HepG2 (cell line): ENCODE data around the gene ST8SIA3. TPM values are rescaled to one million over a fixed set of nuclear protein-coding genes. Genes with fewer than 3 reads are reported as not detected.
A peak's percentile ranks its signal among the peaks of the same experiment; 100 is the strongest.

ENCODE experiments used
- ASH2L ChIP-seq: fragments of 300-600, 200-600 bp; sonication (generic); IDR thresholded peaks from 2 replicates; pipeline ENCODE4 v1.7.0; 2017; ENCODE audit warnings: low read depth, mild to moderate bottlenecking, moderate library complexity, mixed read lengths, low read length; ENCODE audit not compliant: insufficient read length
- ATF1 ChIP-seq: IDR thresholded peaks from 2 replicates; pipeline ENCODE4 v1.6.1; 2016; ENCODE audit warnings: mild to moderate bottlenecking, control low read depth
- BORCS8-MEF2B ChIP-seq: sonication (generic); formaldehyde crosslinking; IDR thresholded peaks from 2 replicates; pipeline ENCODE4 v1.8.0; 2022; ENCODE audit warnings: mild to moderate bottlenecking, missing genetic modification reagents
- FOXO4 ChIP-seq: sonication (generic); formaldehyde crosslinking; conservative IDR thresholded peaks from 2 replicates; pipeline ENCODE4 v1.8.1; 2023; ENCODE audit warnings: missing genetic modification reagents
- HMG20A ChIP-seq: IDR thresholded peaks from 2 replicates; pipeline ENCODE4 v1.6.1; 2016; ENCODE audit warnings: borderline replicate concordance
- HMGXB3 ChIP-seq: sonication (generic); formaldehyde crosslinking; IDR thresholded peaks from 2 replicates; pipeline ENCODE4 v1.4.0; 2020; ENCODE audit warnings: missing genetic modification reagents, borderline replicate concordance
- KAT7 ChIP-seq: IDR thresholded peaks from 2 replicates; pipeline ENCODE4 v1.6.1; 2018; ENCODE audit warnings: borderline replicate concordance, missing compliant biosample characterization
- MXD1 ChIP-seq: sonication (generic); formaldehyde crosslinking; IDR thresholded peaks from 2 replicates; pipeline ENCODE4 v1.4.0; 2020; ENCODE audit warnings: mild to moderate bottlenecking, missing genetic modification reagents
- NFKB2 ChIP-seq: sonication (generic); formaldehyde crosslinking; IDR thresholded peaks from 2 replicates; pipeline ENCODE4 v1.4.0; 2020; ENCODE audit warnings: missing genetic modification reagents, borderline replicate concordance
- NR2F6 ChIP-seq, 2 experiments: IDR thresholded peaks; 2 replicates each; pipeline ENCODE4 v1.6.1; 2016; ENCODE audit warnings: antibody characterized with exemption in 1 of 2, mild to moderate bottlenecking in 1 of 2
- PCBP2 ChIP-seq: fragments of 200-400 bp; formaldehyde crosslinking; optimal IDR thresholded peaks from 2 replicates; pipeline ENCODE3; 2018; ENCODE audit warnings: low read length, low read depth; ENCODE audit not compliant: poor library complexity, severe bottlenecking
- SMARCE1 ChIP-seq: fragments of 450-650 bp; IDR thresholded peaks from 2 replicates; pipeline ENCODE4 v1.6.1; 2017; ENCODE audit warnings: borderline replicate concordance
- WIZ ChIP-seq: sonication (generic); formaldehyde crosslinking; IDR thresholded peaks from 2 replicates; pipeline ENCODE4 v1.5.1; 2020; ENCODE audit warnings: mild to moderate bottlenecking, missing genetic modification reagents
- ZIK1 ChIP-seq: sonication (generic); formaldehyde crosslinking; IDR thresholded peaks from 2 replicates; pipeline ENCODE4 v1.5.0; 2020; ENCODE audit warnings: mild to moderate bottlenecking, low read depth, missing genetic modification reagents, borderline replicate concordance
- ZNF207 ChIP-seq: fragments of 450-650 bp; IDR thresholded peaks from 2 replicates; pipeline ENCODE4 v1.6.1; 2016; ENCODE audit warnings: antibody characterized with exemption, borderline replicate concordance
- ZNF224 ChIP-seq: sonication (generic); formaldehyde crosslinking; IDR thresholded peaks from 2 replicates; pipeline ENCODE4 v1.5.0; 2020; ENCODE audit warnings: mild to moderate bottlenecking, missing genetic modification reagents
- ZNF30 ChIP-seq: sonication (generic); formaldehyde crosslinking; IDR thresholded peaks from 2 replicates; pipeline ENCODE4 v1.5.0; 2020; ENCODE audit warnings: mild to moderate bottlenecking, missing genetic modification reagents
- ZNF446 ChIP-seq: sonication (generic); formaldehyde crosslinking; IDR thresholded peaks from 2 replicates; pipeline ENCODE4 v1.5.0; 2020; ENCODE audit warnings: mild to moderate bottlenecking, missing genetic modification reagents
- ZNF550 ChIP-seq: sonication (generic); formaldehyde crosslinking; IDR thresholded peaks from 2 replicates; pipeline ENCODE4 v1.4.0; 2020; ENCODE audit warnings: mild to moderate bottlenecking, missing genetic modification reagents, borderline replicate concordance
- ZNF629 ChIP-seq: sonication (generic); formaldehyde crosslinking; conservative IDR thresholded peaks from 2 replicates; pipeline ENCODE4 v1.5.0; 2020; ENCODE audit warnings: missing genetic modification reagents
- ZNF766 ChIP-seq: sonication (generic); formaldehyde crosslinking; IDR thresholded peaks from 2 replicates; pipeline ENCODE4 v1.5.0; 2020; ENCODE audit warnings: missing genetic modification reagents, borderline replicate concordance
- ZNF781 ChIP-seq: sonication (generic); formaldehyde crosslinking; IDR thresholded peaks from 2 replicates; pipeline ENCODE4 v1.5.1; 2020; ENCODE audit warnings: borderline replicate concordance, mild to moderate bottlenecking, missing genetic modification reagents; ENCODE audit errors: not compliant biosample characterization
- polyA plus RNA-seq, 8 experiments: library from polyadenylated mRNA; depleted of rRNA in 3 of 8; stranded (reverse) in 7 of 8; unstranded in 1 of 8; fragments of >200 nt; fragmentation: Illumina TruSeq in 4 of 8; extraction: Trizol in 4 of 8; gene quantifications; 2 replicates each; pipeline versions ENCODE4 v1.2.1 to v1.2.3, GENCODE V29; 2011 to 2016; ENCODE audit warnings: low read depth in 4 of 8, missing spikeins in 1 of 8, mixed read lengths in 1 of 8; ENCODE audit not compliant: insufficient read depth in 1 of 8
- total RNA-seq, 5 experiments: library from RNA; depleted of rRNA; stranded (reverse); fragments of >200 nt; fragmentation: Illumina TruSeq; extraction: Trizol; gene quantifications; 2 replicates each; pipeline ENCODE4 v1.2.3, GENCODE V29; 2016; ENCODE audit warnings: low read depth in 1 of 5
- TF ChIP-seq, protein P1 (sequence below): sonication (generic); formaldehyde crosslinking; IDR thresholded peaks from 2 replicates; pipeline ENCODE4 v1.5.0; 2020; ENCODE audit warnings: mild to moderate bottlenecking, missing genetic modification reagents
- TF ChIP-seq, protein P2 (sequence below): IDR thresholded peaks from 2 replicates; pipeline ENCODE4 v1.6.1; 2012; ENCODE audit warnings: inconsistent platforms

The ST8SIA3 gene
- total and polyA plus RNA-seq, 2 of the 13 experiments (the other 11 are each of a cell fraction or from before 2014, with no cell fraction given): not detected

DNA sequence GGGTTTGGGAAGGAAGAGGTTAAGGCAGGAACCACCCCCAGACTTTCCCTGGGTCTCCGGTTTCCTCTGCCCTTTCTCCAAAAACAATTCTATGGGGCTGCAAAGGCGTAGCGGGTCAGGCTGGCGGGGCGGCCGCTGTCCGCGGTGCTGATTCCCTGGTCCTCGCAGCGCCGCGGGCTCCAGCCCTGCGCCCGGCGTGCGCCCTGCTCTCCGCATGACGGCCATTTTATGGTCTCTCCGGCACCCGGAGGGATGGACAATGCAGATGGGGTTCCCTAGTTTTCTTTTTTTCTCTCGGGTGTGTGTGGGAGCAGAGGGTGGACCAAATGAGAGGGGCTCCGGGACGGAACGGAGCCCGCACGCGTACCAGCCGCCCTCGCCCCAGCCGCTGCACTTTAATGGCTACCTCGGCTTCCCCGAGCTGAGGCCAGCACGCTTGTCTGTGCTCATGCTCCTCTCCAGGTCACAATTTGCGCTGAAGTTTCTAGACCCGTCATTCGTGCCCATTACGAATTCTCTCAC, 1.6 kb downstream of the ST8SIA3 start (continued):
- TF ChIP-seq ZNF766 (CRISPR knock-in tag) (peak; percentile 88), NR2F6 (IDR thresholded peaks at IDR 0.05) (no peak), NR2F6 (CRISPR knock-in tag; IDR thresholded peaks at IDR 0.05) (no peak), ASH2L (no peak), PCBP2 (no peak), ATF1 (CRISPR knock-in tag) (no peak), KAT7 (no peak), HMG20A (CRISPR knock-in tag) (no peak), FOXO4 (CRISPR knock-in tag) (no peak), WIZ (no peak), ZNF207 (no peak), ZNF629 (no peak), ZNF446 (no peak; the same call in 1 of the 2 replicates), HMGXB3 (no peak), ZNF224 (no peak), ZIK1 (CRISPR knock-in tag) (no peak), NFKB2 (CRISPR knock-in tag) (peak; percentile 96), ZNF550 (CRISPR knock-in tag) (no peak), ZNF781 (CRISPR knock-in tag) (peak; percentile 70), BORCS8-MEF2B (CRISPR knock-in tag) (peak; percentile 93), MXD1 (CRISPR knock-in tag) (peak; percentile 59; the same call in 1 of the 2 replicates), SMARCE1 (no peak), ZNF30 (CRISPR knock-in tag) (no peak)
- TF ChIP-seq, protein P1, sequence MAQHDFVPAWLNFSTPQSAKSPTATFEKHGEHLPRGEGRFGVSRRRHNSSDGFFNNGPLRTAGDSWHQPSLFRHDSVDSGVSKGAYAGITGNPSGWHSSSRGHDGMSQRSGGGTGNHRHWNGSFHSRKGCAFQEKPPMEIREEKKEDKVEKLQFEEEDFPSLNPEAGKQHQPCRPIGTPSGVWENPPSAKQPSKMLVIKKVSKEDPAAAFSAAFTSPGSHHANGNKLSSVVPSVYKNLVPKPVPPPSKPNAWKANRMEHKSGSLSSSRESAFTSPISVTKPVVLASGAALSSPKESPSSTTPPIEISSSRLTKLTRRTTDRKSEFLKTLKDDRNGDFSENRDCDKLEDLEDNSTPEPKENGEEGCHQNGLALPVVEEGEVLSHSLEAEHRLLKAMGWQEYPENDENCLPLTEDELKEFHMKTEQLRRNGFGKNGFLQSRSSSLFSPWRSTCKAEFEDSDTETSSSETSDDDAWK: no peak
- TF ChIP-seq, protein P2, sequence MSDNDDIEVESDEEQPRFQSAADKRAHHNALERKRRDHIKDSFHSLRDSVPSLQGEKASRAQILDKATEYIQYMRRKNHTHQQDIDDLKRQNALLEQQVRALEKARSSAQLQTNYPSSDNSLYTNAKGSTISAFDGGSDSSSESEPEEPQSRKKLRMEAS: no peak
